H1 (cell line): ENCODE measurements around the gene HES5. TPM values are rescaled to one million over a fixed set of nuclear protein-coding genes. Genes with fewer than 3 reads are reported as not detected.
A peak's percentile ranks its signal among the peaks of the same experiment; 100 is the strongest.

Experiments used
- CTCF ChIA-PET: fragments of 300-600 bp; sonication (Branson Sonifier 250); formaldehyde crosslinking; loops from one replicate; lab custom pipeline; 2021; ENCODE audit not compliant: partially characterized antibody; lab: Charles Lee
- POLR2A ChIA-PET: fragments of 300-600 bp; sonication (Branson Sonifier 250); formaldehyde crosslinking; loops from one replicate; lab custom pipeline; 2021; ENCODE audit warnings: inconsistent platforms; ENCODE audit not compliant: partially characterized antibody; lab: Charles Lee
- DNase-seq, 2 experiments: peaks; one replicate each; pipeline versions ENCODE4 v3.0.0 to v3.0.0-alpha.2; 2010 to 2022; ENCODE audit warnings: low spot score in 2 of 2, low read depth in 1 of 2, mixed read lengths in 1 of 2
- FAIRE-seq: peaks from 2 replicates; lab custom pipeline; 2011; peaks lifted over from hg19 to GRCh38; lab: Jason Lieb, UNC
- H2AFZ ChIP-seq: 2 replicates; pipeline ENCODE4 v1.8.1; 2012; ENCODE audit warnings: low read length, inconsistent platforms
- H2AK5ac ChIP-seq: 2 replicates; pipeline ENCODE4 v1.6.1; 2013; ENCODE audit warnings: low read depth, low read length
- H2BK120ac ChIP-seq: replicated peaks from 2 replicates; pipeline ENCODE3; 2013; ENCODE audit warnings: low read depth, low read length, inconsistent platforms
- H2BK12ac ChIP-seq: 2 replicates; pipeline ENCODE4 v1.6.1; 2013; ENCODE audit warnings: low read depth, low read length
- H2BK15ac ChIP-seq: 2 replicates; pipeline ENCODE4 v1.6.1; 2013; ENCODE audit warnings: low read length
- H2BK20ac ChIP-seq: 2 replicates; pipeline ENCODE4 v1.6.1; 2013; ENCODE audit warnings: low read length
- H2BK5ac ChIP-seq: 2 replicates; pipeline ENCODE4 v1.6.1; 2013; ENCODE audit warnings: low read depth, low read length
- H3K14ac ChIP-seq: 2 replicates; pipeline ENCODE4 v1.6.1; 2013; ENCODE audit warnings: inconsistent platforms; ENCODE audit not compliant: insufficient read length
- H3K18ac ChIP-seq: 2 replicates; pipeline ENCODE4 v1.6.1; 2013; ENCODE audit warnings: low read length; ENCODE audit errors: extremely low read depth
- H3K23ac ChIP-seq: 2 replicates; pipeline ENCODE4 v1.6.1; 2013; ENCODE audit warnings: inconsistent platforms; ENCODE audit not compliant: insufficient read length
- H3K23me2 ChIP-seq: 2 replicates; pipeline ENCODE4 v1.6.1; 2013; ENCODE audit warnings: low read depth, low read length
- H3K27ac ChIP-seq: 2 replicates; pipeline ENCODE4 v1.6.1; 2011; ENCODE audit warnings: low read depth, low read length, inconsistent platforms
- H3K27me3 ChIP-seq, 4 experiments: replicated peaks in 1 of 4; 1 replicate in 1 of 4; 2 replicates in 3 of 4; pipeline versions ENCODE4 v1.6.1 to v1.8.1; 2011 to 2013; ENCODE audit warnings: low read length in 3 of 4, mild to moderate bottlenecking in 3 of 4, inconsistent platforms in 2 of 4, mixed read lengths in 2 of 4, moderate library complexity in 1 of 4; ENCODE audit not compliant: control insufficient read depth in 3 of 4, insufficient read depth in 3 of 4; ENCODE audit errors: extremely low read depth in 1 of 4
- H3K36me3 ChIP-seq, 4 experiments: 2 replicates each; pipeline versions ENCODE4 v1.6.1 to v1.8.1; 2011 to 2013; ENCODE audit warnings: mild to moderate bottlenecking in 4 of 4, low read length in 3 of 4, moderate library complexity in 2 of 4, control low read depth in 1 of 4, inconsistent platforms in 1 of 4; ENCODE audit not compliant: insufficient read depth in 4 of 4, control insufficient read depth in 2 of 4
- H3K4ac ChIP-seq: replicated peaks from 2 replicates; pipeline ENCODE3; 2013; ENCODE audit warnings: low read length, low read depth, mixed read lengths, inconsistent platforms; ENCODE audit not compliant: insufficient read length
- H3K4me1 ChIP-seq, 4 experiments: replicated peaks in 1 of 4; 1 replicate in 1 of 4; 2 replicates in 3 of 4; pipeline versions ENCODE4 v1.6.1 to v1.8.1; 2011 to 2013; ENCODE audit warnings: low read length in 3 of 4, inconsistent platforms in 2 of 4, mixed read lengths in 1 of 4; ENCODE audit not compliant: insufficient read depth in 4 of 4, control insufficient read depth in 3 of 4
- H3K4me2 ChIP-seq, 2 experiments: 2 replicates each; pipeline versions ENCODE4 v1.6.1 to v1.8.1; 2011 to 2013; ENCODE audit warnings: low read depth in 2 of 2, low read length in 2 of 2, control low read depth in 1 of 2, inconsistent platforms in 1 of 2, mild to moderate bottlenecking in 1 of 2; ENCODE audit not compliant: insufficient read depth in 1 of 2
- H3K4me3 ChIP-seq, 4 experiments: fragments of 200-600, 300-600 bp in 1 of 4; sonication (generic), shearing (Covaris generic), sonication (Bioruptor Twin) in 1 of 4; 2 replicates each; pipeline versions ENCODE4 v1.5.1 to v1.8.1; 2011 to 2016; ENCODE audit warnings: low read length in 4 of 4, low read depth in 3 of 4, control low read depth in 2 of 4, inconsistent platforms in 2 of 4, mild to moderate bottlenecking in 2 of 4, mixed read lengths in 1 of 4, moderate library complexity in 1 of 4; ENCODE audit not compliant: insufficient read depth in 2 of 4; ENCODE audit errors: extremely low read depth in 1 of 4
- H3K56ac ChIP-seq: replicated peaks from 2 replicates; pipeline ENCODE3; 2013; ENCODE audit warnings: low read depth, mild to moderate bottlenecking, mixed read lengths, low read length, inconsistent platforms; ENCODE audit not compliant: insufficient read length
- H3K79me1 ChIP-seq: 2 replicates; pipeline ENCODE4 v1.6.1; 2013; ENCODE audit warnings: low read depth, low read length, control low read depth
- H3K79me2 ChIP-seq, 2 experiments: 2 replicates each; pipeline versions ENCODE4 v1.6.1 to v1.8.1; 2012 to 2013; ENCODE audit warnings: low read length in 2 of 2, mild to moderate bottlenecking in 2 of 2, inconsistent platforms in 1 of 2; ENCODE audit not compliant: insufficient read depth in 2 of 2, control insufficient read depth in 1 of 2
- H3K9ac ChIP-seq, 4 experiments: replicated peaks in 1 of 4; 1 replicate in 1 of 4; 2 replicates in 3 of 4; pipeline versions ENCODE4 v1.6.1 to v1.8.1; 2011 to 2013; ENCODE audit warnings: low read depth in 3 of 4, low read length in 3 of 4, control low read depth in 2 of 4, mild to moderate bottlenecking in 2 of 4, moderate library complexity in 2 of 4, inconsistent platforms in 1 of 4; ENCODE audit errors: extremely low read depth in 1 of 4
- H3K9me3 ChIP-seq, 2 experiments: 2 replicates each; pipeline versions ENCODE4 v1.6.1 to v1.8.1; 2012 to 2013; ENCODE audit warnings: mild to moderate bottlenecking in 2 of 2, moderate library complexity in 2 of 2, control low read depth in 1 of 2, inconsistent platforms in 1 of 2, low read depth in 1 of 2, low read length in 1 of 2, mixed read lengths in 1 of 2; ENCODE audit not compliant: insufficient read depth in 2 of 2
- H4K20me1 ChIP-seq, 2 experiments: replicated peaks in 1 of 2; 2 replicates each; pipeline versions ENCODE3 to v1.8.1; 2011 to 2013; ENCODE audit warnings: inconsistent platforms in 2 of 2, low read length in 2 of 2, mild to moderate bottlenecking in 1 of 2; ENCODE audit not compliant: insufficient read depth in 2 of 2, control insufficient read depth in 1 of 2
- H4K5ac ChIP-seq: 2 replicates; pipeline ENCODE4 v1.6.1; 2013; ENCODE audit warnings: low read length, low read depth, mixed read lengths, inconsistent platforms; ENCODE audit not compliant: insufficient read length
- H4K8ac ChIP-seq: 2 replicates; pipeline ENCODE4 v1.8.0; 2013; ENCODE audit warnings: mild to moderate bottlenecking, moderate library complexity, low read length, inconsistent platforms; ENCODE audit not compliant: insufficient read depth; ENCODE audit errors: extremely low read depth
- H4K91ac ChIP-seq: replicated peaks from 2 replicates; pipeline ENCODE3; 2013; ENCODE audit warnings: low read length, mixed read lengths, inconsistent platforms; ENCODE audit not compliant: insufficient read length
- CTCF ChIP-seq, 3 experiments: IDR thresholded peaks; 1 replicate in 2 of 3; 2 replicates in 1 of 3; pipeline versions ENCODE4 v1.5.1 to v1.6.1; 2011; ENCODE audit warnings: low read length in 3 of 3, mild to moderate bottlenecking in 3 of 3, inconsistent platforms in 2 of 3, low read depth in 1 of 3, moderate library complexity in 1 of 3; ENCODE audit not compliant: insufficient read depth in 1 of 3; ENCODE audit errors: control extremely low read depth in 1 of 3
- NRF1 ChIP-seq: IDR thresholded peaks from 2 replicates; pipeline ENCODE4 v1.6.1; 2011; ENCODE audit warnings: mild to moderate bottlenecking, low read depth, low read length, improper control_type of control experiment
- TCF12 ChIP-seq: IDR thresholded peaks from 2 replicates; pipeline ENCODE4 v1.6.1; 2011; ENCODE audit warnings: low read depth, mild to moderate bottlenecking, low read length
- TEAD4 ChIP-seq: IDR thresholded peaks from 2 replicates; pipeline ENCODE4 v1.6.1; 2012; ENCODE audit warnings: low read depth, low read length, inconsistent platforms, mixed read lengths
- WGBS, 2 experiments: shearing (Covaris generic) in 1 of 2; methylation state at CpG; one replicate each; pipeline versions ENCODE4 v1.1.6 to v1.1.7; 2013 to 2015; ENCODE audit warnings: low lambda C conversion rate in 2 of 2, mixed read lengths in 2 of 2, inconsistent platforms in 1 of 2, low coverage in 1 of 2, missing lambda C conversion rate in 1 of 2; ENCODE audit not compliant: insufficient replicate concordance in 2 of 2, insufficient coverage in 1 of 2, insufficient read length in 1 of 2; ENCODE audit errors: extremely low coverage in 1 of 2, missing lambda C conversion rate in 1 of 2; 5-methylcytosine and 5-hydroxymethylcytosine counted together
- polyA plus RNA-seq, 7 experiments: library from polyadenylated mRNA; depleted of rRNA in 3 of 7; stranded (reverse) in 5 of 7; unstranded in 2 of 7; fragments of >200 nt in 5 of 7; fragments of 200-250 nt in 2 of 7; gene quantifications; 1 replicate in 5 of 7; 2 replicates in 1 of 7; 4 replicates in 1 of 7; pipeline versions ENCODE4 v1.2.1 to v1.2.3, GENCODE V29; 2011 to 2013; ENCODE audit warnings: missing spikeins in 2 of 7, mixed read lengths in 2 of 7
- total RNA-seq: library from RNA; stranded (reverse); fragmentation: NEBNext Ultra II Directional; extraction: Animal tissue kit (Norgen Biotek cat#: 25700); gene quantifications from 2 replicates; pipeline ENCODE4 v1.2.1, GENCODE V29; 2021

Gene HES5
- total and polyA plus RNA-seq, 2 of the 8 experiments (the other 6 are each of a cell fraction or from before 2014, with no cell fraction given): 0.22 TPM; not detected in 1

- H2BK15ac ChIP-seq: no peak overlapping the region
- POLR2A ChIA-PET: interaction anchor here (0.6 to 1.1 kb wide), 2 partner anchors 12 to 62 kb away, joined by 3 read pairs; no protein-coding TSS in a partner anchor
- DNase-seq: no peak
- H3K4me2 ChIP-seq: no peak overlapping the region
- no peak overlapping the region for H2BK5ac ChIP-seq
- WGBS, 2 experiments: 91% methylated on average over 42 of the region's 45 CpGs; no CpG with 5 or more reads in 1 of the 2 experiments
- no peak overlapping the region for H2BK20ac ChIP-seq
- H3K27me3 ChIP-seq: no peaks in the 10 kb centered on the region
- peaks cover 15 to 64% (median 43%) of the 10 kb centered on the region in 4 experiments; a peak in 7 of 8 replicates for H3K36me3 ChIP-seq
- no peak overlapping the region for H2BK120ac ChIP-seq
- H3K9ac ChIP-seq: no peak overlapping the region
- no peak for FAIRE-seq
- H4K5ac ChIP-seq: no peak overlapping the region
- CTCF ChIA-PET: interaction anchor here (0.7 to 2.8 kb wide), 14 partner anchors 9 to 178 kb away, joined by 3 to 9 read pairs (median 3); no protein-coding TSS in a partner anchor
- no peak overlapping the region for H2AFZ ChIP-seq
- no peak overlapping the region for H2BK12ac ChIP-seq
- H3K27ac ChIP-seq: no peak overlapping the region
- H4K91ac ChIP-seq: no peak overlapping the region
- H2AK5ac ChIP-seq: no peak overlapping the region
- TF ChIP-seq TEAD4 (no peak), CTCF (IDR thresholded peaks at IDR 0.05; ENCODE audit: control extremely low read depth in 1 of 3, insufficient read depth in 1 of 3, low read depth in 1 of 3, low read length in 3 of 3) (peak in 2 of 3 experiments; percentile 29 to 36; a peak in 3 of 4 replicates), NRF1 (no peak), TCF12 (no peak)
- H4K8ac ChIP-seq: no peak overlapping the region; the same call in none of the 2 replicates
- H3K4ac ChIP-seq: no peak overlapping the region
- no peak overlapping the region for H3K56ac ChIP-seq
- peaks cover 0 to 19% of the 10 kb centered on the region in 2 experiments for H4K20me1 ChIP-seq
- no peaks in the 10 kb centered on the region for H3K4me1 ChIP-seq
- no peak overlapping the region for H3K4me3 ChIP-seq
- no peaks in the 10 kb centered on the region; the same call in none of the 2 replicates for H3K79me1 ChIP-seq
- H3K79me2 ChIP-seq: no peaks in the 10 kb centered on the region
- H3K14ac ChIP-seq: no peak overlapping the region
- H3K23ac ChIP-seq: no peak overlapping the region
- H3K23me2 ChIP-seq: no peaks in the 10 kb centered on the region
- no peaks in the 10 kb centered on the region for H3K9me3 ChIP-seq
- H3K18ac ChIP-seq: no peak overlapping the region
Measured at GRCh38 chr1:2514863-2515762, 14.9 kb downstream of the HES5 start.
